ENCODE data around the gene SLC35F3. TPM values are rescaled to one million over a fixed set of nuclear protein-coding genes. Genes with fewer than 3 reads are reported as not detected.
"Not testable (repeated sequence)": the region's sequence is repeated elsewhere in the genome, so short reads cannot be mapped to it uniquely, and the experiment has no call there.

The SLC35F3 gene
- polyA plus RNA-seq, 1 of the 3 experiments (the other 2 are of a cell fraction): 0.87 TPM

- Histone ChIP-seq H3K4me2 (peak overlapping the region; percentile 65), H3K9ac (peak overlapping the region; percentile 43; the same call in 1 of the 2 replicates), H2AFZ (ENCODE audit: low read depth) (peak overlapping the region; percentile 79), H3K4me3 (ENCODE audit: low read depth in 2 of 2, low read length in 1 of 2) (peak overlapping the region; percentile 51 to 61), H3K27ac (ENCODE audit: low read depth in 2 of 2, low read length in 1 of 2) (peak overlapping the region in 1 of 2 experiments; percentile 48; a peak in 1 of 4 replicates)
- not testable (repeated sequence) for H3K4me1 ChIP-seq (ENCODE audit: control insufficient read depth in 1 of 2, insufficient read depth in 2 of 2, low read depth in 1 of 2, low read length in 1 of 2); H4K20me1 ChIP-seq (ENCODE audit: insufficient read depth); H3K9me2 ChIP-seq; H3K9me3 ChIP-seq; H3K27me3 ChIP-seq (ENCODE audit: insufficient read depth); H3F3A ChIP-seq (replicated peaks; ENCODE audit: insufficient read depth); H3K36me3 ChIP-seq (replicated peaks in 1 of 2; ENCODE audit: control insufficient read depth in 1 of 2, insufficient read depth in 2 of 2, low read length in 1 of 2); H3K79me2 ChIP-seq (ENCODE audit: insufficient read depth)
- peak; percentile 58 for DNase-seq
- TF ChIP-seq NRF1 (IDR thresholded peaks at IDR 0.05; ENCODE audit: low read depth, low read length) (peak; percentile 68), FOXJ3 (CRISPR knock-in tag; IDR thresholded peaks at IDR 0.05) (0 out of 2 replicates have a peak, but pooled peaks have one; percentile 15), MXI1 (IDR thresholded peaks at IDR 0.05; ENCODE audit: low read depth, low read length) (peak; percentile 37; the same call in 1 of the 2 replicates), GABPA (IDR thresholded peaks at IDR 0.05; ENCODE audit: low read depth) (peak; percentile 45), MAX (IDR thresholded peaks at IDR 0.05; ENCODE audit: low read depth) (0 out of 2 replicates have a peak, but pooled peaks have one; percentile 12), POLR2AphosphoS5 (IDR thresholded peaks at IDR 0.05; ENCODE audit: low read depth, low read length) (0 out of 2 replicates have a peak, but pooled peaks have one; percentile 20), ELF1 (IDR thresholded peaks at IDR 0.05) (peak; percentile 63)
- 42% methylated on average over 32 of the region's 35 CpGs for WGBS (ENCODE audit: low lambda C conversion rate)
- ChIA-PET POLR2A (interaction anchor here (2.6 kb wide), 1 partner anchor 17 kb away, joined by 11 read pairs; the partner anchor contains the start of gene COA6), CTCF (interaction anchor here (0.6 kb wide), 1 partner anchor 1377 kb away, joined by 3 read pairs; no protein-coding TSS in a partner anchor)
Observed at GRCh38 chr1:234356615-234357269, 452.3 kb downstream of the SLC35F3 start.

GRCh38 chr1:234357831-234358230, 453.4 kb downstream of the SLC35F3 start:
- DNase-seq: no peak
- Histone ChIP-seq H3K36me3 (replicated peaks in 1 of 2; ENCODE audit: control insufficient read depth in 1 of 2, insufficient read depth in 2 of 2, low read length in 1 of 2) (no peaks in the 10 kb centered on the region), H3K9ac (no peak overlapping the region), H3K4me3 (ENCODE audit: low read depth in 2 of 2, low read length in 1 of 2) (peak overlapping the region in 1 of 2 experiments; percentile 61; a peak in 1 of 4 replicates), H3K4me1 (ENCODE audit: control insufficient read depth in 1 of 2, insufficient read depth in 2 of 2, low read depth in 1 of 2, low read length in 1 of 2) (no peaks in the 10 kb centered on the region; a peak in 1 of 4 replicates), H2AFZ (ENCODE audit: low read depth) (no peak overlapping the region; the same call in 1 of the 2 replicates), H3K4me2 (peak overlapping the region; percentile 65; the same call in 1 of the 2 replicates), H3K79me2 (ENCODE audit: insufficient read depth) (no peaks in the 10 kb centered on the region), H3F3A (replicated peaks; ENCODE audit: insufficient read depth) (no peaks in the 10 kb centered on the region), H3K9me2 (no peaks in the 10 kb centered on the region), H3K27ac (ENCODE audit: low read depth in 2 of 2, low read length in 1 of 2) (no peak overlapping the region), H4K20me1 (ENCODE audit: insufficient read depth) (no peaks in the 10 kb centered on the region), H3K27me3 (ENCODE audit: insufficient read depth) (no peaks in the 10 kb centered on the region), H3K9me3 (no peaks in the 10 kb centered on the region)
- ChIA-PET CTCF (interaction anchor here (0.5 to 0.6 kb wide), 2 partner anchors 937 to 1378 kb away, joined by 3 read pairs; no protein-coding TSS in a partner anchor), POLR2A (interaction anchor here (2.6 kb wide), 1 partner anchor 16 kb away, joined by 11 read pairs; the partner anchor contains the start of gene COA6)
- TF ChIP-seq RFX5 (IDR thresholded peaks at IDR 0.05; ENCODE audit: low read length) (no peak), ZBTB33 (IDR thresholded peaks at IDR 0.05; ENCODE audit: borderline replicate concordance, low read depth) (no peak), NFIC (IDR thresholded peaks at IDR 0.05; ENCODE audit: borderline replicate concordance) (no peak), TCF12 (IDR thresholded peaks at IDR 0.05) (no peak), SMC3 (IDR thresholded peaks at IDR 0.05; ENCODE audit: low read depth, low read length) (no peak), SIN3A (IDR thresholded peaks at IDR 0.05; ENCODE audit: borderline replicate concordance, low read depth, low read length) (no peak), RXRA (IDR thresholded peaks at IDR 0.05; ENCODE audit: borderline replicate concordance, low read depth) (no peak), CHD2 (IDR thresholded peaks at IDR 0.05; ENCODE audit: low read length, partially characterized antibody) (no peak), TEAD4 (IDR thresholded peaks at IDR 0.05; ENCODE audit: borderline replicate concordance, insufficient read depth) (no peak), JUND (IDR thresholded peaks at IDR 0.05) (no peak), MAX (IDR thresholded peaks at IDR 0.05; ENCODE audit: low read depth) (no peak), IRF3 (IDR thresholded peaks at IDR 0.05; ENCODE audit: low read depth, low read length) (no peak), ELF1 (IDR thresholded peaks at IDR 0.05) (no peak), GATA2 (CRISPR knock-in tag; IDR thresholded peaks at IDR 0.05) (no peak), PBX3 (IDR thresholded peaks at IDR 0.05) (no peak), GABPA (IDR thresholded peaks at IDR 0.05; ENCODE audit: low read depth) (no peak), RAD21 (IDR thresholded peaks at IDR 0.05; ENCODE audit: low read length) (no peak)

Data from SK-N-SH (cell line).